K562 (cell line): ENCODE results near the gene MEIS1. TPM values are rescaled to one million over a fixed set of nuclear protein-coding genes. Genes with fewer than 3 reads are reported as not detected.

Experiments
- ATAC-seq: fragments of 200-7000 bp; cut with Tn5 transposase; 3 replicates; pipeline ENCODE4 v1.9.1; 2020; ENCODE audit warnings: moderate library complexity
- BruUV-seq: library from RNA; stranded (reverse); fragments of 400-500 nt; replicated peaks from 2 replicates; lab custom pipeline; 2021; lab: Mats Ljungman, UMichigan
- CTCF ChIA-PET: fragments of 300-600 bp; formaldehyde crosslinking; extraction: SDS; loops from one replicate; lab custom pipeline; 2021; ENCODE audit warnings: low intra/inter-chr PET ratio; lab: Yijun Ruan, JAX
- POLR2A ChIA-PET: fragments of 300-600, 350-650 bp; sonication (Branson Sonifier 250); formaldehyde crosslinking; extraction: SDS; loops from one replicate; lab custom pipeline; 2021; ENCODE audit warnings: antibody characterized with exemption, inconsistent platforms; lab: Yijun Ruan, JAX
- DNase-seq, 4 experiments: peaks; one replicate each; pipeline versions ENCODE4 v3.0.0 to v3.0.0-alpha.2; 2011 to 2018; ENCODE audit warnings: low spot score in 3 of 4, mixed read lengths in 3 of 4; ENCODE audit errors: extremely low read depth in 1 of 4
- FAIRE-seq: peaks from 2 replicates; lab custom pipeline; 2011; peaks lifted over from hg19 to GRCh38; lab: Jason Lieb, UNC
- H2AFZ ChIP-seq: 2 replicates; pipeline ENCODE4 v1.6.0; 2011; ENCODE audit warnings: low read depth, low read length, control low read depth, inconsistent platforms
- H3K27ac ChIP-seq: fragments of 200-600 bp; 3 replicates; pipeline ENCODE4 v1.8.0; 2011; ENCODE audit warnings: low read depth, mild to moderate bottlenecking, control low read depth, inconsistent platforms, low read length, moderate library complexity, mixed read lengths; ENCODE audit errors: extremely low read depth
- H3K27me3 ChIP-seq, 2 experiments: fragments of 300-600 bp in 1 of 2; 2 replicates in 1 of 2; 3 replicates in 1 of 2; pipeline versions ENCODE4 v1.6.0 to v1.8.0; 2011; ENCODE audit warnings: inconsistent platforms in 2 of 2, low read length in 2 of 2, mild to moderate bottlenecking in 1 of 2, mixed read lengths in 1 of 2, moderate library complexity in 1 of 2; ENCODE audit not compliant: control insufficient read depth in 2 of 2, insufficient read depth in 2 of 2
- H3K36me3 ChIP-seq: fragments of 300-600 bp; 3 replicates; pipeline ENCODE4 v1.8.0; 2011; ENCODE audit warnings: mild to moderate bottlenecking, low read length, inconsistent platforms; ENCODE audit not compliant: control insufficient read depth, insufficient read depth
- H3K4me1 ChIP-seq, 2 experiments: fragments of 200-600 bp in 1 of 2; replicated peaks in 1 of 2; 2 replicates in 1 of 2; 3 replicates in 1 of 2; pipeline versions ENCODE4 v1.5.1 to v1.8.0; 2011; ENCODE audit warnings: inconsistent platforms in 2 of 2, low read length in 2 of 2, mild to moderate bottlenecking in 1 of 2, mixed read lengths in 1 of 2, moderate library complexity in 1 of 2; ENCODE audit not compliant: control insufficient read depth in 2 of 2, insufficient read depth in 2 of 2
- H3K4me2 ChIP-seq: 2 replicates; pipeline ENCODE4 v1.6.1; 2011; ENCODE audit warnings: low read length, control low read depth, inconsistent platforms, mixed read lengths; ENCODE audit not compliant: insufficient read depth
- H3K4me3 ChIP-seq: fragments of 200-600 bp; sonication (generic), shearing (Covaris generic); 2 replicates; pipeline ENCODE4 v1.5.1; 2016; ENCODE audit warnings: control low read depth, inconsistent platforms
- H3K79me2 ChIP-seq: fragments of 200-600 bp; 3 replicates; pipeline ENCODE4 v1.8.0; 2011; ENCODE audit warnings: low read length, inconsistent platforms; ENCODE audit not compliant: control insufficient read depth, insufficient read depth
- H3K9ac ChIP-seq, 2 experiments: 2 replicates each; pipeline versions ENCODE4 v1.6.0 to v1.6.1; 2011; ENCODE audit warnings: low read depth in 2 of 2, low read length in 2 of 2, control low read depth in 1 of 2, inconsistent platforms in 1 of 2, mild to moderate bottlenecking in 1 of 2, mixed read lengths in 1 of 2; ENCODE audit not compliant: insufficient read depth in 1 of 2
- H3K9me1 ChIP-seq: one replicate; pipeline ENCODE4 v1.6.0; 2011; ENCODE audit warnings: inconsistent platforms, mild to moderate bottlenecking, low read length, moderate library complexity; ENCODE audit not compliant: control insufficient read depth, insufficient read depth
- H3K9me3 ChIP-seq: replicated peaks from 2 replicates; pipeline ENCODE4 v1.5.1; 2011; ENCODE audit warnings: low read depth, low read length, inconsistent platforms; ENCODE audit not compliant: control insufficient read depth, insufficient read depth
- H4K20me1 ChIP-seq: replicated peaks from 2 replicates; pipeline ENCODE4 v1.6.1; 2011; ENCODE audit warnings: low read length, inconsistent platforms, mixed read lengths; ENCODE audit not compliant: control insufficient read depth, insufficient read depth
- ARID2 ChIP-seq: fragments of 450-650 bp; IDR thresholded peaks from 2 replicates; pipeline ENCODE4 v1.6.1; 2017; ENCODE audit warnings: antibody characterized with exemption, mild to moderate bottlenecking
- CBX5 ChIP-seq: IDR thresholded peaks from 2 replicates; pipeline ENCODE4 v1.6.1; 2014; ENCODE audit warnings: low read depth, borderline replicate concordance
- CXXC5 ChIP-seq: fragments of 250-450 bp; sonication (Bioruptor Pico); IDR thresholded peaks from 2 replicates; pipeline ENCODE4 v1.8.0; 2022; ENCODE audit warnings: inconsistent platforms, mild to moderate bottlenecking, moderate library complexity
- MAZ ChIP-seq, 2 experiments: fragments of 450-650 bp in 1 of 2; sonication (generic) in 1 of 2; formaldehyde crosslinking; IDR thresholded peaks in 1 of 2; conservative IDR thresholded peaks in 1 of 2; 2 replicates each; pipeline versions ENCODE4 v1.4.0 to v1.5.0; 2020; ENCODE audit warnings: mild to moderate bottlenecking in 1 of 2, missing genetic modification reagents in 1 of 2
- MTF1 ChIP-seq: fragments of 250-450 bp; sonication (Bioruptor Pico); IDR thresholded peaks from 2 replicates; pipeline ENCODE4 v1.9.0; 2021; ENCODE audit warnings: moderate library complexity, mild to moderate bottlenecking, inconsistent platforms, borderline replicate concordance
- RAD51 ChIP-seq: fragments of 450-650 bp; IDR thresholded peaks from 2 replicates; pipeline ENCODE4 v1.7.1; 2016; ENCODE audit warnings: low read depth, mild to moderate bottlenecking, borderline replicate concordance
- RFX5 ChIP-seq: IDR thresholded peaks from 2 replicates; pipeline ENCODE4 v1.6.1; 2011; ENCODE audit warnings: low read depth, mild to moderate bottlenecking, improper control_type of control experiment, low read length
- TARDBP ChIP-seq: fragments of 450-650 bp; IDR thresholded peaks from 2 replicates; pipeline ENCODE4 v1.6.1; 2016
- ZMIZ1 ChIP-seq, 2 experiments: fragments of 150-350 bp in 1 of 2; IDR thresholded peaks; 2 replicates each; pipeline ENCODE4 v1.6.1; 2012 to 2016; ENCODE audit warnings: low read depth in 2 of 2, low read length in 2 of 2, mild to moderate bottlenecking in 1 of 2, moderate library complexity in 1 of 2
- ZNF146 ChIP-seq: IDR thresholded peaks from one replicate; pipeline ENCODE4 v1.6.1; 2018; ENCODE audit warnings: missing compliant biosample characterization; ENCODE audit not compliant: unreplicated experiment
- ZNF24 ChIP-seq: fragments of 450-650 bp; IDR thresholded peaks from 2 replicates; pipeline ENCODE4 v1.6.1; 2016
- ZNF644 ChIP-seq: fragments of 200-800 bp; sonication (Bioruptor generic); IDR thresholded peaks from 2 replicates; pipeline ENCODE4 v1.6.1; 2016; ENCODE audit warnings: low read depth, missing genetic modification characterization, missing compliant biosample characterization
- WGBS: fragments of 100-300 bp; shearing (Covaris generic); methylation state at CpG from one replicate; pipeline ENCODE4 v1.1.6; 2016; ENCODE audit warnings: low coverage, mixed read lengths; ENCODE audit not compliant: insufficient coverage; ENCODE audit errors: missing lambda C conversion rate; 5-methylcytosine and 5-hydroxymethylcytosine counted together
- in situ Hi-C: fragments of 300-500 bp; cut with MboI; formaldehyde crosslinking; loops from 4 replicates; pipeline ENCODE4 v1.15.0; 2018; ENCODE audit warnings: inconsistent platforms, mixed read lengths
- intact Hi-C: fragments of 100-400 bp; cut with micrococcal nuclease; formaldehyde crosslinking; loops from 2 replicates; pipeline ENCODE4 v1.14.2; 2022
- polyA plus RNA-seq, 8 experiments: library from polyadenylated mRNA; depleted of rRNA in 4 of 8; stranded (reverse) in 5 of 8; unstranded in 3 of 8; fragments of >200 nt; fragmentation: Nextera tagmentation in 2 of 8; fragmentation: Illumina TruSeq in 1 of 8; extraction: Ambion mirVana in 2 of 8; extraction: Trizol in 1 of 8; gene quantifications; 2 replicates each; pipeline versions ENCODE4 v1.2.1 to v1.2.3, GENCODE V29; 2011 to 2014; ENCODE audit warnings: inconsistent platforms in 1 of 8, missing spikeins in 1 of 8
- total RNA-seq, 7 experiments: library from RNA; depleted of rRNA in 6 of 7; stranded (reverse); fragments of >200 nt in 6 of 7; fragmentation: Illumina TruSeq in 2 of 7; extraction: Trizol in 2 of 7; gene quantifications; 2 replicates each; pipeline versions ENCODE4 v1.2.1 to v1.2.3, GENCODE V29; 2011 to 2021; ENCODE audit warnings: low replicate concordance in 1 of 7
- TF ChIP-seq, protein P1 (sequence below): fragments of 250-450 bp; sonication (Bioruptor Pico); IDR thresholded peaks from 2 replicates; pipeline ENCODE4 v1.5.0; 2021

Gene MEIS1
- total and polyA plus RNA-seq, 9 of the 15 experiments (the other 6 are each of a cell fraction or from before 2014, with no cell fraction given), result 2.3 to 9.0 (median 5.9) TPM

DNA sequence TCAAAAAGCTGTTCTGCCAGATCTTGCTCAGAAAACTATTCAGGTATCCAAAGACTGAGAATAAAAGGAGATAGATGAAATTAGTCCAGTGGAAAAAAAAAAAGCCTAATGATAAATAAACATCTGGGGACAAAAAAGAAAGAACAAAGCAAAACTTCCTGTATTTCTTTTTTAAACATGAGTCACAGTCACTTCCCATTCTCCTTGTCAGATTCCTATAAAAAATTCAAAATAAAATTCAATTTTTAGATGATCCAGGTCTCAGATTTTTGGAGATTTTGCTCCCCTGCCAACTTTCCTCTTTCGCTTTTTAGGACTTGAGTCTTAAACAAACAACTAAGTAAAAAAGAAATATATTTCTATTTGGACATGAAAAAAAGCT is 127.4 kb downstream of the MEIS1 start:
- POLR2A ChIA-PET, result no interaction called here

More for the DNA sequence above, 127.4 kb downstream of the MEIS1 start:
- Histone ChIP-seq H3K27me3 (no peaks in the 10 kb centered on the region), H3K27ac (no peak overlapping the region), H3K9ac (no peak overlapping the region), H3K36me3 (no peaks in the 10 kb centered on the region), H3K9me3 (no peaks in the 10 kb centered on the region), H4K20me1 (no peaks in the 10 kb centered on the region), H3K4me1 (peaks cover 0 to 3% of the 10 kb centered on the region in 2 experiments; a peak in 1 of 5 replicates), H3K4me2 (no peak overlapping the region), H3K4me3 (no peak overlapping the region), H3K9me1 (no peaks in the 10 kb centered on the region), H3K79me2 (no peaks in the 10 kb centered on the region), H2AFZ (no peak overlapping the region)
- FAIRE-seq (no peak), DNase-seq (no peak), ATAC-seq (no peak)
- in situ Hi-C loops, result no loop called here
- no TSS peak for BruUV-seq
- intact Hi-C loops, result no loop called here
- 41% methylated on average over 1 of the region's 1 CpG for WGBS
- no peak for TF ChIP-seq ZNF644 (tag)
- no peak for TF ChIP-seq MAZ (CRISPR knock-in tag; conservative IDR thresholded peaks at IDR 0.05 in 1 of 2, IDR thresholded peaks at IDR 0.05 in 1 of 2)
- TF ChIP-seq MTF1 (CRISPR knock-in tag), result no peak
- no peak for TF ChIP-seq RAD51
- TF ChIP-seq CXXC5, result no peak
- TF ChIP-seq, protein P1, sequence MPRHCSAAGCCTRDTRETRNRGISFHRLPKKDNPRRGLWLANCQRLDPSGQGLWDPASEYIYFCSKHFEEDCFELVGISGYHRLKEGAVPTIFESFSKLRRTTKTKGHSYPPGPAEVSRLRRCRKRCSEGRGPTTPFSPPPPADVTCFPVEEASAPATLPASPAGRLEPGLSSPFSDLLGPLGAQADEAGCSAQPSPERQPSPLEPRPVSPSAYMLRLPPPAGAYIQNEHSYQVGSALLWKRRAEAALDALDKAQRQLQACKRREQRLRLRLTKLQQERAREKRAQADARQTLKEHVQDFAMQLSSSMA (CRISPR knock-in tag), result no peak
- no peak for TF ChIP-seq TARDBP
- no peak for TF ChIP-seq ZMIZ1 (IDR thresholded peaks at IDR 0.05; ENCODE audit: low read depth in 2 of 2, low read length in 2 of 2)
- no peak for TF ChIP-seq RFX5
- TF ChIP-seq ARID2, result no peak
- TF ChIP-seq CBX5, result no peak
- TF ChIP-seq ZNF24, result no peak
- no peak for TF ChIP-seq ZNF146
- CTCF ChIA-PET, result no interaction called here
